Astrocyte of the cerebellum (primary cell): ENCODE measurements around the gene KIF16B.

Experiments
- DNase-seq: peaks from one replicate; pipeline ENCODE4 v3.0.0-alpha.2; 2011; ENCODE audit warnings: low read depth
- H3K4me3 ChIP-seq: 2 replicates; pipeline ENCODE4 v1.5.1; 2011; ENCODE audit warnings: mild to moderate bottlenecking, low read depth, low read length, moderate library complexity
- in situ Hi-C: cut with HindIII; loops from 2 replicates; pipeline ENCODE4 v1.10.0; 2017; ENCODE audit warnings: low sequenced_read_pairs
- TF ChIP-seq, protein P1 (sequence below): IDR thresholded peaks from 2 replicates; pipeline ENCODE4 v1.5.1; 2012; ENCODE audit warnings: low read length, low read depth, moderate library complexity, mild to moderate bottlenecking; ENCODE audit errors: missing control alignments

Gene KIF16B

DNA sequence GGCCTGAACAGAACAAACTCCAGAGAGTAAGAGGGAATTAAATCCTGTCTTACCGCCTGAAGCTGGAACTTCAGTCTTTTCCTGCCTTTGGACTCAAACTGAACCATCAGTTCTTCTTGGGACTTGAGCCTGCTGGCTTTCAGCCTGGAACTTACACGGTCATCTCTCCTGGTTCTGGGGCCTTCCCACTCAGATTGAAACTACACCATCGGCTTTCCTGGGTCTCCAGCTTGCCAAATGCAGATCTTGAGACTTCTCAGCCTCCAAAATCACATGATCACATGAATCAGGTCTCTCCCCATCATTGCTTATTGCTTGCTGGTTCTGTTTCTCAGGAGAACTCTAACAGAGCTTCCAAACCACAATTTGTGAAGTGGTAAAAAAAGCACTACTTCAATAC, 276.3 kb downstream of the KIF16B start:
- no peak overlapping the region for H3K4me3 ChIP-seq
- DNase-seq: no peak
- TF ChIP-seq, protein P1, sequence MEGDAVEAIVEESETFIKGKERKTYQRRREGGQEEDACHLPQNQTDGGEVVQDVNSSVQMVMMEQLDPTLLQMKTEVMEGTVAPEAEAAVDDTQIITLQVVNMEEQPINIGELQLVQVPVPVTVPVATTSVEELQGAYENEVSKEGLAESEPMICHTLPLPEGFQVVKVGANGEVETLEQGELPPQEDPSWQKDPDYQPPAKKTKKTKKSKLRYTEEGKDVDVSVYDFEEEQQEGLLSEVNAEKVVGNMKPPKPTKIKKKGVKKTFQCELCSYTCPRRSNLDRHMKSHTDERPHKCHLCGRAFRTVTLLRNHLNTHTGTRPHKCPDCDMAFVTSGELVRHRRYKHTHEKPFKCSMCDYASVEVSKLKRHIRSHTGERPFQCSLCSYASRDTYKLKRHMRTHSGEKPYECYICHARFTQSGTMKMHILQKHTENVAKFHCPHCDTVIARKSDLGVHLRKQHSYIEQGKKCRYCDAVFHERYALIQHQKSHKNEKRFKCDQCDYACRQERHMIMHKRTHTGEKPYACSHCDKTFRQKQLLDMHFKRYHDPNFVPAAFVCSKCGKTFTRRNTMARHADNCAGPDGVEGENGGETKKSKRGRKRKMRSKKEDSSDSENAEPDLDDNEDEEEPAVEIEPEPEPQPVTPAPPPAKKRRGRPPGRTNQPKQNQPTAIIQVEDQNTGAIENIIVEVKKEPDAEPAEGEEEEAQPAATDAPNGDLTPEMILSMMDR: no peak
- in situ Hi-C loops: no loop called here

DNA sequence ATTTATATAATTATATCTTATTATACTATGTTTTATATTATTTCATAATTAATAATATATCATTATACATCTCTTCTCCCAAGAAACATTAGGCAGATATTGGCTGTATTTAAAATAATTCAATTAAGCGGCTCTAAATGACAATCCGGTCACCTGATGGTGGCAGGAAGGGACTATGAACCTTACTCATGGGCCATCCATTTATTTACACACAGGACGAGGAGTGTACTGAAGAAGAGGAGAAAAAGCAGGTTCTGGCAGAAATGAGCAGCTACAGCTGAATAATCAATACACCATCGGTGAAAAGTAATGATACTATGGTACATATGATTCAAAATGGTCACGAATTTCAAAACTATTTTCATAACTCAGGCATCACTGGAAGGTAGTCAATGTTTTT, 277.7 kb downstream of the KIF16B start:
- H3K4me3 ChIP-seq: no peak overlapping the region
- TF ChIP-seq, protein P1: no peak
- no peak for DNase-seq
- in situ Hi-C loops: no loop called here

DNA sequence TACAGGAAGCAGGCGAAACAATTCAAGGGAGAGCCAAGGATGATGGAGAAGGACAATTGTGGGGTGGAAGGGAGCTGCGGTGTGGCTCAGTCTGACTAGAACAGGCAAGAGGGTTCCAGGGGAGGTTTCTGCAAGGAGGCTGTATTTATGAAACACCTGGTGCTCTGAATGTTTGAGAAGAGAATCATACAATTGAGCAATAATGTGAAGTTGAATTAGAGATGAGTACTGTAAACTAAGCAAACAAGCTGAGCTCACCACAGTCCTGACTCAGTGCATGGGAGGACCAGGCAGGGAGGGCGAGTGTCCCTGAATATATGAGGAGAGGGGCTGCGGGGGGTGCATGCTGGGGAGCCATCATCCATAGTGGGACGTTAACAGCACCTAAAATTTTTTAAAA, 279.7 kb downstream of the KIF16B start:
- H3K4me3 ChIP-seq: no peak overlapping the region
- in situ Hi-C loops: no loop called here
- TF ChIP-seq, protein P1: no peak
- DNase-seq: no peak

DNA sequence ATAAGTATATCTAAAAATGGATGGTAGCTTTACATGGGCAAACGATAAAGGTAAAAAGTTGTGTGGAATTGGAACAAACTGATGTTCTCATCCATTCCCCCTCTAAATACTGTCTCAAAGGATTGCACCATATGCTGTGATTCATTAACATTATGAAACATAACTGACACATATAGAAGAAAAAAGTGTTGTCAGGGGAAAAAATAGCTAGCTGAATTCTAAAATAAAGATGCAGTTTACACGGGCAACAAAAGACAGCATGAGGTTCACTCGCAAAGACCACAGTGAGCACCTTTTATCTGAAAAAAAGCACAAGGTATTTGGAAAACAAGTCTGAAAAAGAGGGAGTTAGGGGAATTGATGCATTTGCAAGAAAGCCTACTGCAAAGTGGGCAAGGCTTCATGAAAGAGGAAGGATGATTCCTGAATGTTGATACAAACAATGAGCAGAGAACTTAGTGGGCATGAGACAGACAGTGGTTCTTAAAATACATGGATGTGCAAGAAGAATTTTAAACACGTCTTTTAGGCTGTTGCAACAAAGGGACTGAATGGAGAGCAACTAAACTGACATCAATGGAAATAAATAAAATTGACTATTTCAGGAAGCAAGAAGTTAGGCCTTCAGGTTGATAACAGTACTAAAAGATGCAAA, 280.9 kb downstream of the KIF16B start:
- TF ChIP-seq, protein P1: no peak
- in situ Hi-C loops: no loop called here
- no peak for DNase-seq
- no peak overlapping the region for H3K4me3 ChIP-seq

DNA sequence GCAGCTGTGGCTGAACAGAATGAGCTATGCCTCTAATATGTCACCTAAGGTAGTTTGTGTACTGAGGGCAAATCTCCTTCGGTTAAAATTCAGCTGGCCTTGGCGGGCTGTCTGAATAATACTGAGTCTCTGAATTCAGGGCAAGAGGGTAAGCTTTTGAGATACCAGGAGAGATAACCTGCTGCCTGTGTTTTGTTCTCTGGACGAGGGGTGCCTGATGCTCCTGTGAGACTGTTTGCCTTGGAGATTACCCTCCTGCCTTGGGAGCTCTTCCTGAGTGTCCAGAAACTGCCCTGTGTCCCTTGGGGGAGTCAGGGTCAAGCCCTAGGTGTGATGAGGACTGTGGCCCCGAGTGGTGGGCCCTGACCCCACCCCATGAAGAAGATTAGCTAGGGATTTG, 282.9 kb downstream of the KIF16B start:
- DNase-seq: no peak
- no peak overlapping the region for H3K4me3 ChIP-seq
- TF ChIP-seq, protein P1: no peak
- in situ Hi-C loops: no loop called here

DNA sequence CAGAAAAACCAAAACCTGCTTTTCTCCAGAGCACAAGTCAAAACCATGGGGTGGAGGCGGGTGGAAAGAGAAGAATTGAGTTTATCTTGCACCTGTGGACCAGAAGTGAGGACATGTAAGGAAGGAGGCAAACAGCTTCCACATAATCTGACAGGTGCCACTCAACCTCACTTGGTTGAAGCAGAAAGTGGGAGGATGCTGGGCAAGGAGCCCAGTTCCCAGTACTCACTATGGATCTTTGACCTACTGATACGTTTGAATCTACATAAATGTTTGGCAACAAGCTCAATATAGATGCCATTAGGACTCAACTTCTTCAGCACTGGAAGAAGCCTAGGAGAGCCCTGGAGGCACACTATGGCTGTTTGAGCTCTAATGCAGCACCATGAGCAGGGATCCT, 285.5 kb downstream of the KIF16B start:
- H3K4me3 ChIP-seq: no peak overlapping the region
- DNase-seq: no peak
- in situ Hi-C loops: no loop called here
- TF ChIP-seq, protein P1: no peak

DNA sequence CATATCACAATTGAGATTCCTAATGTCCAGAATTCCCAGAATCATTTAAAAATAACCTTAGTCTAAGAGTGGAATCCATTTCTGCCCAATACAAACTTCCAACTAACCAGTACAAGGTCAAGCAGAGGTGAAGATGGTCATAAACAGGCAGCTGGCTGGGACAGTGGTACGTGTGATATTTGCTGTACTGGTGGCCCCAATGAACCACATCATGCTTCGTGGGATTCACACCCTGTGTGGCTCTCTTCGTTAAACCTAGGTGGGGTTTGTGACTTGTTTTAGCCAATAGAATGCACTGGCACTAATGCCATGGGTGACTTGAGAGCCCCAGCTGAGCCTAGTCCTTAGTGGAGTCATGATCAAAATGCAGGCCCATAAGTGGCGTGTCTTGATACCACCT, 286.6 kb downstream of the KIF16B start:
- DNase-seq: no peak
- H3K4me3 ChIP-seq: no peak overlapping the region
- TF ChIP-seq, protein P1: no peak
- in situ Hi-C loops: no loop called here
